ENCODE results near the gene ITGA11. TPM values are rescaled to one million over a fixed set of nuclear protein-coding genes. Genes with fewer than 3 reads are reported as not detected.

ITGA11 gene
- total and polyA plus RNA-seq, 2 of the 4 experiments (the other 2 are of a cell fraction) = 4.1 to 6.6 TPM

DNA sequence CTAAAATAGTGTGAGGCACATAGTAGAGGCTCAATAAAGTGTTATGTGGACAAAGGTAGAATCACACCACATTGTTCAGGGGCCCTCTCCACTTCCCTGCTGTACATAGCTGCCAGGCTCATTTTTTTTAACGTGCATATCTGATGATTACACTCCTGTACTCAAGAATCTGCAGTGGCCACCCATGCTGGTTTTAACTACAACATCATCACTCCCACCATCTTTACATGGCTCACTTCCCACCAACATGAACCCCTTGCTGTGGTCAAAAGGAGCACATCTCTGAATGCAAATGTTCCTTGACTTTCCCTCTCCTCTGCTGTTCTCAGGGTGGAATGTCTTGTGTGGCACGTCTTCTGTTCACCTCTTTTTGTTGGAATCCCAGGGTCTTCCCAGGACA lies 77.7 kb downstream of the ITGA11 start:
- Histone ChIP-seq H3K14ac (replicated peaks; ENCODE audit: low read depth, low read length) (peak overlapping the region; percentile 54), H2BK5ac (ENCODE audit: low read depth, low read length, poor library complexity, severe bottlenecking) (peak overlapping the region; percentile 48), H3K9me1 (ENCODE audit: insufficient read depth, low read length) (peaks cover 15% of the 10 kb centered on the region), H3K4me2 (ENCODE audit: low read depth, low read length) (no peak overlapping the region), H4K91ac (ENCODE audit: insufficient read depth, low read depth, low read length) (peak overlapping the region; percentile 57), H3K4me1 (ENCODE audit: control insufficient read depth, insufficient read depth, low read length) (peaks cover 12% of the 10 kb centered on the region), H3K9me3 (ENCODE audit: control insufficient read depth, insufficient read depth, low read length) (peaks cover 7% of the 10 kb centered on the region), H2BK120ac (ENCODE audit: low read depth, low read length) (peak overlapping the region; percentile 90), H2AK9ac (replicated peaks; ENCODE audit: low read depth, low read length, poor library complexity) (peak overlapping the region; percentile 44), H2AFZ (replicated peaks; ENCODE audit: low read length, poor library complexity) (peak overlapping the region; percentile 26), H3K18ac (ENCODE audit: low read depth, low read length) (peak overlapping the region; percentile 55; the same call in 1 of the 2 replicates), H3K27me3 (ENCODE audit: control insufficient read depth, insufficient read depth, low read length) (no peaks in the 10 kb centered on the region), H4K8ac (ENCODE audit: low read depth in 2 of 2, low read length in 2 of 2) (peak overlapping the region; percentile 2 to 50; a peak in 3 of 4 replicates), H4K20me1 (ENCODE audit: insufficient read depth, low read length) (0 out of 2 replicates have a peak, but pooled peaks cover 5% of the 10 kb centered on the region), H3K79me1 (ENCODE audit: low read depth in 1 of 2, low read length in 2 of 2) (peaks cover 0 to 5% of the 10 kb centered on the region in 2 experiments; a peak in 1 of 4 replicates), H3K56ac (ENCODE audit: extremely low read depth, insufficient read depth, low read length) (no peak overlapping the region), H3K4me3 (ENCODE audit: insufficient read depth, low read depth, low read length) (no peak overlapping the region), H2AK5ac (ENCODE audit: low read depth, low read length) (peak overlapping the region; percentile 92), H3K9ac (ENCODE audit: low read depth, low read length) (no peak overlapping the region), H3K4ac (ENCODE audit: low read depth, low read length) (peak overlapping the region; percentile 91), H3K36me3 (ENCODE audit: control insufficient read depth, insufficient read depth, low read length) (peaks cover 5% of the 10 kb centered on the region), H4K5ac (ENCODE audit: low read depth, low read length) (peak overlapping the region; percentile 2), H2BK20ac (ENCODE audit: low read depth, low read length) (peak overlapping the region; percentile 92), H3K27ac (ENCODE audit: insufficient read depth, low read length) (peak overlapping the region; percentile 53), H3K23ac (ENCODE audit: low read depth, low read length) (peak overlapping the region; percentile 81; the same call in 1 of the 2 replicates), H2BK15ac (ENCODE audit: low read depth, low read length) (peak overlapping the region; percentile 90; the same call in 2 of the 3 replicates)
- dilution Hi-C loops (cut with HindIII; ENCODE audit: low sequenced_read_pairs, unreplicated experiment) (no loop called here), in situ Hi-C loops (cut with MboI; ENCODE audit: low sequenced_read_pairs) (no loop called here), intact Hi-C loops (cut with micrococcal nuclease) (no loop called here)
- DNase-seq = no peak
- 83% methylated on average over 1 of the region's 2 CpGs; no CpG with 5 or more reads in 1 of the 2 experiments for WGBS, 2 experiments (ENCODE audit: extremely low coverage in 2 of 2, insufficient read length in 1 of 2)
- BruUV-seq (replicated peaks) = no TSS peak
- no peak for TF ChIP-seq POLR2A (IDR thresholded peaks at IDR 0.05; ENCODE audit: low read depth, low read length)
- CTCF ChIA-PET = no interaction called here
- no peak for ATAC-seq (ENCODE audit: low read depth)
- POLR2A ChIA-PET (ENCODE audit: unreplicated experiment) = no interaction called here

All from IMR-90 (cell line).